ENCODE data around the gene PRAMEF12. TPM values are rescaled to one million over a fixed set of nuclear protein-coding genes. Genes with fewer than 3 reads are reported as not detected.
A peak's percentile ranks its signal among the peaks of the same experiment; 100 is the strongest.

PRAMEF12 gene
- total RNA-seq, 1 experiment from 2014 or later, result not detected

DNA sequence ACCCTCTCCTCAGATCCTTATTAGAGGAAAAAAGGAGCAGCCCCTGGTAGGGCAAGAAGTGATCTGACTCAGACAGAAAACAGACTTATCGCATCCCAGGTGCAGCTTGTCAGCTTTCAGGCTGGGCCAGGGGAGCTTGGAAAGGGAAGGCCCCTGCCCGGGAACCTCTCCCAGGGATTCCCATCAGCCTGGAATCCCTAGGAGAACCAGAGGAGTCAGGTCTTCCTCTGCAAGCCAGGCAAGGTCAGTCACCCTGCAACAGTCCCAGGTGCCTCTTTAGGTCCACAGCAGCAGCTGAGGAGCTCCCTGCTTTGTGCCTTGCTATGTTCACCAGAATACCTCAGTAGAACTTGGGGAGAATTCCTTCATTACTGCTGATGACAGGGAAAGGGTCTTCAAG is 2.9 kb upstream of the PRAMEF12 start:
- ChIA-PET CTCF (no interaction called here), POLR2A (ENCODE audit: low non-redundant PET) (interaction anchor here (0.6 kb wide), 1 partner anchor 17 kb away, joined by 9 read pairs; no protein-coding TSS in a partner anchor)
- Histone ChIP-seq H3K36me3 (ENCODE audit: insufficient read depth, low read length, poor library complexity, severe bottlenecking) (no peaks in the 10 kb centered on the region), H3K4me3 (ENCODE audit: low read depth, low read length, poor library complexity, severe bottlenecking) (no peak overlapping the region), H3K9me3 (ENCODE audit: low read depth, low read length, poor library complexity, severe bottlenecking) (no peaks in the 10 kb centered on the region), H3K4me1 (ENCODE audit: insufficient read depth, low read length, poor library complexity, severe bottlenecking) (no peaks in the 10 kb centered on the region), H3K27ac (ENCODE audit: low read depth, low read length, poor library complexity, severe bottlenecking) (no peak overlapping the region), H3K27me3 (replicated peaks; ENCODE audit: insufficient read depth, low read depth, low read length, poor library complexity) (peaks cover 5% of the 10 kb centered on the region)
- TF ChIP-seq CTCF (conservative IDR thresholded peaks at IDR 0.05; ENCODE audit: low read depth, low read length), result no peak
- TF ChIP-seq EZH2 (IDR thresholded peaks at IDR 0.05; ENCODE audit: borderline replicate concordance, low read depth, low read length, poor library complexity, severe bottlenecking), result no peak
- no peak for DNase-seq (ENCODE audit: low spot score)
- no TSS peak for BruUV-seq (replicated peaks)
- intact Hi-C loops (cut with micrococcal nuclease; ENCODE audit: unreplicated experiment), result no loop called here

- H3K4me1 ChIP-seq (ENCODE audit: insufficient read depth, low read length, poor library complexity, severe bottlenecking), result no peaks in the 10 kb centered on the region
- peaks cover 5% of the 10 kb centered on the region for H3K27me3 ChIP-seq (replicated peaks; ENCODE audit: insufficient read depth, low read depth, low read length, poor library complexity)
- no peaks in the 10 kb centered on the region for H3K9me3 ChIP-seq (ENCODE audit: low read depth, low read length, poor library complexity, severe bottlenecking)
- H3K4me3 ChIP-seq (ENCODE audit: low read depth, low read length, poor library complexity, severe bottlenecking), result no peak overlapping the region
- no TSS peak for BruUV-seq (replicated peaks)
- no peak for DNase-seq (ENCODE audit: low spot score)
- no peak overlapping the region for H3K27ac ChIP-seq (ENCODE audit: low read depth, low read length, poor library complexity, severe bottlenecking)
- intact Hi-C loops (cut with micrococcal nuclease; ENCODE audit: unreplicated experiment), result no loop called here
- POLR2A ChIA-PET (ENCODE audit: low non-redundant PET), result no interaction called here
- TF ChIP-seq EZH2 (IDR thresholded peaks at IDR 0.05; ENCODE audit: borderline replicate concordance, low read depth, low read length, poor library complexity, severe bottlenecking) (no peak), CTCF (conservative IDR thresholded peaks at IDR 0.05; ENCODE audit: low read depth, low read length) (no peak)
- H3K36me3 ChIP-seq (ENCODE audit: insufficient read depth, low read length, poor library complexity, severe bottlenecking), result no peaks in the 10 kb centered on the region
- CTCF ChIA-PET, result no interaction called here
These were observed 2.4 kb upstream of the PRAMEF12 start for GRCh38 chr1:12771186-12771585.

- BruUV-seq (replicated peaks), result no TSS peak
- Histone ChIP-seq H3K4me3 (ENCODE audit: low read depth, low read length, poor library complexity, severe bottlenecking) (no peak overlapping the region), H3K4me1 (ENCODE audit: insufficient read depth, low read length, poor library complexity, severe bottlenecking) (no peaks in the 10 kb centered on the region), H3K36me3 (ENCODE audit: insufficient read depth, low read length, poor library complexity, severe bottlenecking) (no peaks in the 10 kb centered on the region), H3K27me3 (replicated peaks; ENCODE audit: insufficient read depth, low read depth, low read length, poor library complexity) (peaks cover 5% of the 10 kb centered on the region), H3K27ac (ENCODE audit: low read depth, low read length, poor library complexity, severe bottlenecking) (no peak overlapping the region), H3K9me3 (ENCODE audit: low read depth, low read length, poor library complexity, severe bottlenecking) (no peaks in the 10 kb centered on the region)
- TF ChIP-seq CTCF (conservative IDR thresholded peaks at IDR 0.05; ENCODE audit: low read depth, low read length), result no peak
- no peak for TF ChIP-seq EZH2 (IDR thresholded peaks at IDR 0.05; ENCODE audit: borderline replicate concordance, low read depth, low read length, poor library complexity, severe bottlenecking)
- peak; percentile 0 for DNase-seq (ENCODE audit: low spot score)
- POLR2A ChIA-PET (ENCODE audit: low non-redundant PET), result no interaction called here
- CTCF ChIA-PET, result no interaction called here
- intact Hi-C loops (cut with micrococcal nuclease; ENCODE audit: unreplicated experiment), result no loop called here
These were observed 1.0 kb upstream of the PRAMEF12 start for GRCh38 chr1:12772520-12772919.

All from A673 (cell line).